SU-DHL-6 (cell line): ENCODE results near the gene ANXA3.

Experiments
- H2AFZ ChIP-seq: fragments of 200-600 bp; sonication (generic); 2 replicates; pipeline ENCODE4 v1.6.1; 2014; ENCODE audit warnings: low read depth, mild to moderate bottlenecking, moderate library complexity, mixed read lengths, antibody characterized with exemption, low read length; ENCODE audit not compliant: severe bottlenecking
- H3F3A ChIP-seq: fragments of 200-600 bp; shearing (Covaris generic); 2 replicates; pipeline ENCODE4 v1.6.0; 2016; ENCODE audit warnings: antibody characterized with exemption, mild to moderate bottlenecking; ENCODE audit not compliant: insufficient read depth
- H3K27ac ChIP-seq: fragments of 200-600 bp; sonication (generic); 2 replicates; pipeline ENCODE4 v1.5.1; 2016; ENCODE audit warnings: low read depth, mild to moderate bottlenecking, low read length, moderate library complexity, mixed read lengths
- H3K27me3 ChIP-seq: fragments of 200-600 bp; sonication (generic), shearing (Covaris generic); 2 replicates; pipeline ENCODE4 v1.6.0; 2014; ENCODE audit warnings: mild to moderate bottlenecking, low read length
- H3K36me3 ChIP-seq: fragments of 200-600 bp; sonication (generic); 2 replicates; pipeline ENCODE4 v1.6.1; 2014; ENCODE audit warnings: mild to moderate bottlenecking, low read length, mixed read lengths
- H3K4me2 ChIP-seq: fragments of 300-600, 200-600 bp; shearing (Covaris generic), sonication (generic); 2 replicates; pipeline ENCODE4 v1.6.0; 2014; ENCODE audit warnings: low read length, low read depth, mild to moderate bottlenecking; ENCODE audit not compliant: poor library complexity, severe bottlenecking
- H3K4me3 ChIP-seq: fragments of 200-600 bp; sonication (generic); 2 replicates; pipeline ENCODE4 v1.5.1; 2014; ENCODE audit warnings: antibody characterized with exemption, low read length, mild to moderate bottlenecking, mixed read lengths; ENCODE audit not compliant: insufficient read depth, poor library complexity, severe bottlenecking
- H3K79me2 ChIP-seq: fragments of 200-600 bp; sonication (generic); 2 replicates; pipeline ENCODE4 v1.6.1; 2014; ENCODE audit warnings: mild to moderate bottlenecking, low read length, moderate library complexity; ENCODE audit not compliant: insufficient read depth
- H3K9ac ChIP-seq: fragments of 200-600 bp; sonication (generic); 2 replicates; pipeline ENCODE4 v1.7.0; 2014; ENCODE audit warnings: mild to moderate bottlenecking, low read length
- H3K9me2 ChIP-seq: fragments of 200-600 bp; sonication (generic); replicated peaks from 2 replicates; pipeline ENCODE4 v1.6.1; 2014; ENCODE audit warnings: low read length; ENCODE audit not compliant: insufficient read depth
- H3K9me3 ChIP-seq: fragments of 200-600 bp; sonication (generic); 2 replicates; pipeline ENCODE4 v1.6.1; 2014; ENCODE audit warnings: low read length, mixed read lengths; ENCODE audit not compliant: insufficient read depth
- H4K20me1 ChIP-seq: fragments of 200-600 bp; sonication (generic); 2 replicates; pipeline ENCODE4 v1.6.1; 2014; ENCODE audit warnings: low read depth, mild to moderate bottlenecking, antibody characterized with exemption, low read length, moderate library complexity, mixed read lengths
- EZH2phosphoT487 ChIP-seq: fragments of 200-600 bp; sonication (generic), shearing (Covaris generic); conservative IDR thresholded peaks from 2 replicates; pipeline ENCODE4 v1.6.1; 2018; ENCODE audit warnings: mild to moderate bottlenecking, antibody characterized with exemption, low read length, moderate library complexity, mixed read lengths
- TF ChIP-seq, protein P1 (sequence below): fragments of 200-600 bp; sonication (generic); IDR thresholded peaks from one replicate; pipeline ENCODE4 v1.5.1; 2017; ENCODE audit warnings: antibody characterized with exemption, mild to moderate bottlenecking, low read length, moderate library complexity; ENCODE audit not compliant: insufficient read depth, poor library complexity, severe bottlenecking

ANXA3 gene

DNA sequence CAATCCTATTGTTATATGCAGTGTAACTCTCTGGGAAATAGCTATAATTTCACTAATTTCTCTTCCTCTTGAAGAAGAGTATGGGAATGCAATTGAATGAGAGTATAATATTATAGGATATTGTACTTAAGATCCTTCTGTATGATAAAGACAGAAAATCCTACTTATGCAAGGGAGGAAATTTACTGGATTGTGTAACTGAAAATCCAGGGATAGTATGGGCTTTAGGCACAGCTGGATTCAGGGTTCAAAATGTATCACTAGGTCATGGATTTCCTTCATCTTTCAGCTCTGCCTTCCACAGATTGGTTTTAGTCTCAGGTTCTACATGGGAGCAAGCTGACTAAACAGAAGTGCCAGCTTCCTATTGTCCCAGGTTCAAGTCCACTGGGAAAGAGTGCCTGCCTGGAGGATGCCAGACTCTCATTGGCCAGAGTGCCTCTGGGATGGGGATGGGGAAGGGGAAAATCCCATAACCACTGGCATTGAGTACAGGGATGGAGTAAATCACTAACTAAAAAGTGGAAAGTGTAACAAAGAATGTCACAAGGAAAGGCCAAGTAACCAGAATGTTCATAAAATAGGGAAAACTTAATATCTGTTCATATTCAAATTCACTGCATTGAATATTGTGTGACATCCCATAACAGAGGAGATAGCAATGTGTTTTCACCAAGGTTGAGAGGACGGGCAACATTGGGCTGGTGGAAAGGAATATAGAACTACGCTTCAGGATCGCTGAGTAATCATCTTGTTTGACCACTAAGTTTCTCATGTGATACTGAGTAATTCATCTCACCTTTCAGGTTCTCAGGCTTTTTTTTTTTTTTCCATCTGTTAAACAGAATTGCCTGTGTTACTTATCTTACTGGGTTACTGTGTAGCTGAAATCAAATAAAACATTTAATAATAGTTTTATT lies 75.7 kb downstream of the ANXA3 start:
- no peak overlapping the region for H3K4me2 ChIP-seq

DNA sequence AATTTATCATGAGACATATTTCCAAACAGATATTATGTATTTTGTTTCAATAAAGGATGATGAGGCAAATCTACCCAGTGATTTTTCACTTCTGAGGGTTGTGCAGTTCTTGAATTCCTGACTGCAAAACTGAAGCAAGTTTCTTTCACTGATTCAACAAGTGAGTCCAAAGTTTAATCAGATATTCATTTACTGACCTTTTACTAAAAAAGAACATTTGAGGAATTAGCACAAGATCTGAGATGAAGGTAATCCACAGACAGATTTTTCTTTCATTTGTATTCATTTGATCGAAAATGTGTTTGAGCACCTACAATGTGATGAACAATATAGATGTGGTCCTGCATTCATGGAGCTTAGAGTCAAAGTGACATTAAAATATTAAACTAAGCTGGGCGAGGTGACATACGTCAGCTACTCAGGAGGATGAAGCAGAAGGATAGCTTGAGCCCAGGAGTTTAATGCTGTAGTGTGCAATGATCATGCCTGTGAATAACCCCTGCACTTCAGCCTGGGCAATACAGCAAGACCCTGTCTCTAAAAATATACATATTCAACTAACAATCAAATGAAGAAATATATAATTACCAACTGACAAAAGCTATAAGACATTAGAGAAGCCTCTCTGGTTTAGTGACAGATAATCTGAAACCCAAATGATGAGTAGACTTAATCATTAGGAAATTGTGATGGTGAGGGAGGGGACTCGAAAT lies 76.6 kb downstream of the ANXA3 start:
- Histone ChIP-seq H3K27ac (no peak overlapping the region), H3K79me2 (no peaks in the 10 kb centered on the region), H3K4me2 (no peak overlapping the region), H3F3A (no peaks in the 10 kb centered on the region), H3K9ac (no peak overlapping the region), H4K20me1 (no peaks in the 10 kb centered on the region), H3K9me3 (no peaks in the 10 kb centered on the region), H2AFZ (no peak overlapping the region), H3K9me2 (no peaks in the 10 kb centered on the region), H3K36me3 (no peaks in the 10 kb centered on the region), H3K4me3 (no peak overlapping the region), H3K27me3 (no peaks in the 10 kb centered on the region)
- no peak for TF ChIP-seq EZH2phosphoT487
- TF ChIP-seq, protein P1, sequence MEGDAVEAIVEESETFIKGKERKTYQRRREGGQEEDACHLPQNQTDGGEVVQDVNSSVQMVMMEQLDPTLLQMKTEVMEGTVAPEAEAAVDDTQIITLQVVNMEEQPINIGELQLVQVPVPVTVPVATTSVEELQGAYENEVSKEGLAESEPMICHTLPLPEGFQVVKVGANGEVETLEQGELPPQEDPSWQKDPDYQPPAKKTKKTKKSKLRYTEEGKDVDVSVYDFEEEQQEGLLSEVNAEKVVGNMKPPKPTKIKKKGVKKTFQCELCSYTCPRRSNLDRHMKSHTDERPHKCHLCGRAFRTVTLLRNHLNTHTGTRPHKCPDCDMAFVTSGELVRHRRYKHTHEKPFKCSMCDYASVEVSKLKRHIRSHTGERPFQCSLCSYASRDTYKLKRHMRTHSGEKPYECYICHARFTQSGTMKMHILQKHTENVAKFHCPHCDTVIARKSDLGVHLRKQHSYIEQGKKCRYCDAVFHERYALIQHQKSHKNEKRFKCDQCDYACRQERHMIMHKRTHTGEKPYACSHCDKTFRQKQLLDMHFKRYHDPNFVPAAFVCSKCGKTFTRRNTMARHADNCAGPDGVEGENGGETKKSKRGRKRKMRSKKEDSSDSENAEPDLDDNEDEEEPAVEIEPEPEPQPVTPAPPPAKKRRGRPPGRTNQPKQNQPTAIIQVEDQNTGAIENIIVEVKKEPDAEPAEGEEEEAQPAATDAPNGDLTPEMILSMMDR: no peak

More for the DNA sequence above, 75.7 kb downstream of the ANXA3 start:
- Histone ChIP-seq H4K20me1 (no peaks in the 10 kb centered on the region), H3K4me3 (no peak overlapping the region), H2AFZ (no peak overlapping the region), H3K36me3 (no peaks in the 10 kb centered on the region), H3K27me3 (no peaks in the 10 kb centered on the region), H3K9me2 (no peaks in the 10 kb centered on the region), H3K9me3 (no peaks in the 10 kb centered on the region), H3K27ac (no peak overlapping the region), H3K79me2 (no peaks in the 10 kb centered on the region), H3K9ac (no peak overlapping the region), H3F3A (no peaks in the 10 kb centered on the region)
- no peak for TF ChIP-seq EZH2phosphoT487
- TF ChIP-seq, protein P1: no peak

DNA sequence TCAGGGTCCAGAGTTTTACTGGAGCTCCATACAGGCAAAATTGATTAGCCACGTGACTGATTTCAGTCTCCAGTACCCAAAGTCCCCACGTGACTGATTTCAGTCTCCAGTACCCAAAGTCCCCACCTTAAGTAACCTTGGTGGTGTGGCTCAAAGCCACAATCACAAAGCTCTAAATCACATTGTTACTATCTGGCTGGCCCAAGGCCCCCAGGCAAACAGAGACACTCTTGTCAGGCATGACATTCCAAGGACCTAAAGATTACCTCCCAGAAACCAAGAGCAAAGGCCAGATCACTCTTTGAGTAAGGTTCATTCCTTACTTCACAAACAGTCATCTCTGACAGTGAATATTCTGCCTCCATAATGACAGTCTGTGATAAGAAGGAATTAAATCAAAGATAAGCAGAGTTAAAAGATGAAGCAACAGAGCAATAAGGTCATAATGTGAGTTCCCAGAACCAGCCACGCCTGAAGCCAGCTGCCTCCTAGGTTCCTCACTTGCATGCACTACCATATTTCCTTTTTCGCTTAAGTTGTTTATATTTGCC lies 78.5 kb downstream of the ANXA3 start:
- H2AFZ ChIP-seq: no peak overlapping the region
- no peaks in the 10 kb centered on the region for H3K9me3 ChIP-seq
- no peaks in the 10 kb centered on the region for H3F3A ChIP-seq
- H3K9ac ChIP-seq: no peak overlapping the region
- TF ChIP-seq, protein P1: no peak
- TF ChIP-seq EZH2phosphoT487: no peak
- H4K20me1 ChIP-seq: no peaks in the 10 kb centered on the region
- H3K36me3 ChIP-seq: no peaks in the 10 kb centered on the region
- no peaks in the 10 kb centered on the region for H3K9me2 ChIP-seq
- no peaks in the 10 kb centered on the region for H3K27me3 ChIP-seq
- no peak overlapping the region for H3K4me3 ChIP-seq
- H3K79me2 ChIP-seq: no peaks in the 10 kb centered on the region
- no peak overlapping the region for H3K4me2 ChIP-seq
- no peak overlapping the region for H3K27ac ChIP-seq
